Cardiac fibroblast (primary cell): ENCODE data around the gene F2RL1.

ENCODE experiments used
- DNase-seq, 2 donors: peaks; one replicate each; pipeline versions ENCODE4 v3.0.0 to v3.0.0-alpha.2; 2010; ENCODE audit warnings: low read depth in 2 of 2
- H3K4me3 ChIP-seq, 2 donors: replicated peaks in 1 of 2; 1 replicate in 1 of 2; 2 replicates in 1 of 2; pipeline ENCODE4 v1.5.1; 2011; ENCODE audit warnings: low read depth in 2 of 2, low read length in 2 of 2, mild to moderate bottlenecking in 2 of 2, moderate library complexity in 1 of 2
- CTCF ChIP-seq: IDR thresholded peaks from one replicate; pipeline ENCODE4 v1.5.1; 2011; ENCODE audit warnings: low read depth, mild to moderate bottlenecking, low read length, inconsistent platforms

F2RL1 gene

GRCh38 chr5:76831110-76831452 lies 12.3 kb downstream of the F2RL1 start:
- peak; percentile 80 to 94 for DNase-seq
- no peak overlapping the region for H3K4me3 ChIP-seq
- no peak for TF ChIP-seq CTCF

- H3K4me3 ChIP-seq = no peak overlapping the region
- peak in 1 of 2 donors; percentile 52 for DNase-seq
- peak; percentile 24 for TF ChIP-seq CTCF
These were observed 17.4 kb downstream of the F2RL1 start for GRCh38 chr5:76836181-76836580.

- DNase-seq = peak in 1 of 2 donors; percentile 31
- no peak overlapping the region for H3K4me3 ChIP-seq
- TF ChIP-seq CTCF = no peak
These were observed 17.8 kb downstream of the F2RL1 start for GRCh38 chr5:76836585-76836984.

GRCh38 chr5:76838481-76839261 lies 19.8 kb downstream of the F2RL1 start:
- DNase-seq = peak in 1 of 2 donors; percentile 67
- H3K4me3 ChIP-seq = no peak overlapping the region
- no peak for TF ChIP-seq CTCF

- H3K4me3 ChIP-seq = no peak overlapping the region
- no peak for TF ChIP-seq CTCF
- no peak for DNase-seq
These were observed 22.5 kb downstream of the F2RL1 start for GRCh38 chr5:76841361-76841760.

GRCh38 chr5:76845890-76846289 lies 27.1 kb downstream of the F2RL1 start:
- TF ChIP-seq CTCF = no peak
- H3K4me3 ChIP-seq = no peak overlapping the region
- no peak for DNase-seq
